ENCODE data around the gene PHF12.

PHF12 gene

DNA sequence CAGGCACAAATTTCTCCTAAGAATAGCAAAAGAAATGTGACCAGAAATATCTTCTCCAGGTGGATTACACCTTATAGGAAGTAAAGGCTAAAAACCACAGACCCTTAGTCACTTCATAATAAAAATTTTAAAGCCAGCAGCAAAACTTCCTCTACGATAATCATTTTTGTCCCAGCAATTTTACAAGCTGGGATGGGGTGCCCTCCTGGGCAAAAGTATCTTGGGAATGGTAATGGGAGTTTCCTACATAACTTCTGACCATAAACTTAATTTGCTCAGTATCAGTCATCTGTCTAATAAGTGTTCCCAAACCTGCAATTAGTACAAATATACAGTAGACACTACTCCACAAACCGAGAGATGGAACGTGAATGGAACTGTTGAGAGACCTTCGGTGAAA is 3.0 kb downstream of the PHF12 start:
- peak overlapping the region; percentile 89 for H3K4me3 ChIP-seq (ENCODE audit: low read length)
- peaks cover 11% of the 10 kb centered on the region; the same call in 1 of the 2 replicates for H3F3A ChIP-seq (ENCODE audit: control insufficient read depth, insufficient read depth)
- H3K79me2 ChIP-seq (ENCODE audit: control insufficient read depth, low read length): peaks cover 79% of the 10 kb centered on the region
- H4K20me1 ChIP-seq (ENCODE audit: control insufficient read depth, insufficient read depth, low read depth, low read length): peaks cover 23% of the 10 kb centered on the region
- H3K27ac ChIP-seq (ENCODE audit: low read depth, low read length): no peak overlapping the region
- H3K9me2 ChIP-seq (replicated peaks; ENCODE audit: control insufficient read depth, low read length): no peaks in the 10 kb centered on the region
- no peaks in the 10 kb centered on the region for H3K27me3 ChIP-seq (ENCODE audit: control insufficient read depth, low read length)
- no peaks in the 10 kb centered on the region for H3K9me3 ChIP-seq (ENCODE audit: control insufficient read depth, insufficient read depth, low read length)
- peaks cover 69% of the 10 kb centered on the region for H3K36me3 ChIP-seq (ENCODE audit: control insufficient read depth, low read length)
- peak overlapping the region; percentile 92 for H3K4me2 ChIP-seq (ENCODE audit: low read length)
- H3K4me1 ChIP-seq (ENCODE audit: control insufficient read depth, low read length): peaks cover 52% of the 10 kb centered on the region
- no peak for TF ChIP-seq EZH2phosphoT487 (IDR thresholded peaks at IDR 0.05; ENCODE audit: borderline replicate concordance, low read length)

DNA sequence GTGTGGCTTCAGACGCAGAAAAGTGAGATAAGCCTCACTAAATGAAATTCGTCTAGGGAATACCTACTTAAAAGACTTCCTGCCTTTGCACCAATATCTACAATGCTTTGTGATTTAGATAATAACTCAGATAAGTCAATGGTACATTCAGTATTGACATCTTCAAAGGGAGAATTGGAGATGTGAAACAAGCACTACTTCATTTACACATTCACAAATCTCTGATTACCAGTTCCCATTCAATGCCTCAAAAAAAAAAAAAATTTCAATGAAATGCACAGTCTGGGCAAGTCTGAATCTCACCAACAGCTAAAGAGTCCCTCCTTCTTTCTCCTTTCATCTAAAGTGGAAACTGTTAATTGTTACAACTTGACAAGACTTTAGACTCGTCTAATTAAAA is 3.7 kb downstream of the PHF12 start:
- H3K79me2 ChIP-seq (ENCODE audit: control insufficient read depth, low read length): peaks cover 86% of the 10 kb centered on the region
- H3K27me3 ChIP-seq (ENCODE audit: control insufficient read depth, low read length): no peaks in the 10 kb centered on the region
- TF ChIP-seq, protein P1, sequence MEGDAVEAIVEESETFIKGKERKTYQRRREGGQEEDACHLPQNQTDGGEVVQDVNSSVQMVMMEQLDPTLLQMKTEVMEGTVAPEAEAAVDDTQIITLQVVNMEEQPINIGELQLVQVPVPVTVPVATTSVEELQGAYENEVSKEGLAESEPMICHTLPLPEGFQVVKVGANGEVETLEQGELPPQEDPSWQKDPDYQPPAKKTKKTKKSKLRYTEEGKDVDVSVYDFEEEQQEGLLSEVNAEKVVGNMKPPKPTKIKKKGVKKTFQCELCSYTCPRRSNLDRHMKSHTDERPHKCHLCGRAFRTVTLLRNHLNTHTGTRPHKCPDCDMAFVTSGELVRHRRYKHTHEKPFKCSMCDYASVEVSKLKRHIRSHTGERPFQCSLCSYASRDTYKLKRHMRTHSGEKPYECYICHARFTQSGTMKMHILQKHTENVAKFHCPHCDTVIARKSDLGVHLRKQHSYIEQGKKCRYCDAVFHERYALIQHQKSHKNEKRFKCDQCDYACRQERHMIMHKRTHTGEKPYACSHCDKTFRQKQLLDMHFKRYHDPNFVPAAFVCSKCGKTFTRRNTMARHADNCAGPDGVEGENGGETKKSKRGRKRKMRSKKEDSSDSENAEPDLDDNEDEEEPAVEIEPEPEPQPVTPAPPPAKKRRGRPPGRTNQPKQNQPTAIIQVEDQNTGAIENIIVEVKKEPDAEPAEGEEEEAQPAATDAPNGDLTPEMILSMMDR (IDR thresholded peaks at IDR 0.05; ENCODE audit: low read depth, low read length, poor library complexity, severe bottlenecking): no peak
- TF ChIP-seq EZH2phosphoT487 (IDR thresholded peaks at IDR 0.05; ENCODE audit: borderline replicate concordance, low read length): no peak
- peaks cover 74% of the 10 kb centered on the region for H3K36me3 ChIP-seq (ENCODE audit: control insufficient read depth, low read length)
- no peaks in the 10 kb centered on the region for H3K9me3 ChIP-seq (ENCODE audit: control insufficient read depth, insufficient read depth, low read length)
- H3F3A ChIP-seq (ENCODE audit: control insufficient read depth, insufficient read depth): peaks cover 11% of the 10 kb centered on the region; the same call in 1 of the 2 replicates
- peak overlapping the region; percentile 92 for H3K4me2 ChIP-seq (ENCODE audit: low read length)
- H3K27ac ChIP-seq (ENCODE audit: low read depth, low read length): no peak overlapping the region
- H4K20me1 ChIP-seq (ENCODE audit: control insufficient read depth, insufficient read depth, low read depth, low read length): peaks cover 23% of the 10 kb centered on the region
- peaks cover 45% of the 10 kb centered on the region for H3K4me1 ChIP-seq (ENCODE audit: control insufficient read depth, low read length)
- H3K4me3 ChIP-seq (ENCODE audit: low read length): peak overlapping the region; percentile 89; the same call in 1 of the 2 replicates
- H3K9me2 ChIP-seq (replicated peaks; ENCODE audit: control insufficient read depth, low read length): no peaks in the 10 kb centered on the region

DNA sequence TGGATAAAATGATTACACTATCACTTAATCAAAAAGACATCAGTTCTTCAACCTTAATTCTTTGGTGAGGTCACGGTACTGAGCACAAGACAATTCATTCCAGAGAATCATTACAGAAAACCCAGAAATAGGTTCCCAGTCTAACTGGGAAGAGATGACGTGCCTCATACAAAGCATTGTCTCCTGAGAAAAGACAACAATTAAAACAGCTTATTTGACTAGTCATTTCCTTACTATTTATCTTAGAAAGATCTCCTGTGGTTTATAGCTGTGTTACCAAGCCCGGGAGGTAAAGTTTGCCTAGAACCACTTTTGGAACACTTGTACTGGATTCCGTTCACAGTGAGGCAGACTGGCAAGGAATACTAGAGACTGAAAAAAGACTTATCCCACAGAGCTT is 5.1 kb downstream of the PHF12 start:
- Histone ChIP-seq H3K4me2 (ENCODE audit: low read length) (peak overlapping the region; percentile 42), H3F3A (ENCODE audit: control insufficient read depth, insufficient read depth) (0 out of 2 replicates have a peak, but pooled peaks cover 8% of the 10 kb centered on the region), H3K27ac (ENCODE audit: low read depth, low read length) (no peak overlapping the region), H3K9me3 (ENCODE audit: control insufficient read depth, insufficient read depth, low read length) (no peaks in the 10 kb centered on the region), H3K4me1 (ENCODE audit: control insufficient read depth, low read length) (peaks cover 43% of the 10 kb centered on the region), H4K20me1 (ENCODE audit: control insufficient read depth, insufficient read depth, low read depth, low read length) (peaks cover 27% of the 10 kb centered on the region), H3K79me2 (ENCODE audit: control insufficient read depth, low read length) (peaks cover 100% of the 10 kb centered on the region), H3K27me3 (ENCODE audit: control insufficient read depth, low read length) (no peaks in the 10 kb centered on the region), H3K9me2 (replicated peaks; ENCODE audit: control insufficient read depth, low read length) (no peaks in the 10 kb centered on the region), H3K36me3 (ENCODE audit: control insufficient read depth, low read length) (peaks cover 85% of the 10 kb centered on the region), H3K4me3 (ENCODE audit: low read length) (no peak overlapping the region)
- TF ChIP-seq, protein P1 (IDR thresholded peaks at IDR 0.05; ENCODE audit: low read depth, low read length, poor library complexity, severe bottlenecking): no peak
- no peak for TF ChIP-seq EZH2phosphoT487 (IDR thresholded peaks at IDR 0.05; ENCODE audit: borderline replicate concordance, low read length)

DNA sequence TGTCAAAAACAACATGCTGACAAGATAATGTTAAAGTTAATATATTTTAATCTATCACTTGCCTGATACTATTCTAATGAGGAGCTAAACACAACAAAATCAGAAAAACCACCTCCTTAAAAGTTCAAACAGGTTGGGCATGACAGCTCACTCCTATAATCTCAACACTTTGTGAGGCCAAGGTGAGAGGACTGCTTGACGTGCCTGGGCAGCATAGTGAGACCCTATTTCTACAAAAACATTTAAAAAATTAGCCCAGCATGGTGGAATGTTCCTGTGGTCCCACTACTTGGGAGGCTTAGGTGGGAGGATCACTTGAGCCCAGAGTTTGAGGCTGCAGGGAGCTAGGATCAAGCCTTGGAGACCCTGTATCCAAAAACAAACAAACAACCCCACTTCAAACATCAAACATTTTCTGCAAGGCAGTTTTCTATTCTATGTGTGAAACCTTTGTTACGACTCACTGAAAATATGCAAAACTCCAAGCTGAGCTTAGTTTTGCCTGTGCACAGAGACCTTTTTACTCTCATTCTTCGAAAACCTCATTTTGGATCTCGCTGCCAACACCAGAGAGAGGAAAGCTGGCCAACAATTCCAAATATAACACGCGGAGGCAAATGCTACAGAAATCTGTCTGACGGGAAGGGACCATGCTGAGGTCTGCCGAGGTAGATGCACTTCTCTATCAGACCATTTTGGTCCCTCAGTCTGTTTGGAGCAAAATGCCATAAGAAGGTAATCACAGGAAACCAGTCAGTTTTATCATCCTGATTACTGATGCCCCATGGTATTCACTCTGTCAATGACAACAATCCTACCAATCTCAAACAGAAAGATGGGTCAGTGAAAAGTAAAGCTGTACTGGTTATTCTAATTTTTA is 6.2 kb downstream of the PHF12 start:
- no peak for TF ChIP-seq EZH2phosphoT487 (IDR thresholded peaks at IDR 0.05; ENCODE audit: borderline replicate concordance, low read length)
- TF ChIP-seq, protein P1 (IDR thresholded peaks at IDR 0.05; ENCODE audit: low read depth, low read length, poor library complexity, severe bottlenecking): no peak
- Histone ChIP-seq H3K27ac (ENCODE audit: low read depth, low read length) (no peak overlapping the region), H3K4me1 (ENCODE audit: control insufficient read depth, low read length) (peaks cover 43% of the 10 kb centered on the region), H3F3A (ENCODE audit: control insufficient read depth, insufficient read depth) (0 out of 2 replicates have a peak, but pooled peaks cover 3% of the 10 kb centered on the region), H3K4me3 (ENCODE audit: low read length) (peak overlapping the region; percentile 7; the same call in 1 of the 2 replicates), H3K9me2 (replicated peaks; ENCODE audit: control insufficient read depth, low read length) (no peaks in the 10 kb centered on the region), H3K9me3 (ENCODE audit: control insufficient read depth, insufficient read depth, low read length) (no peaks in the 10 kb centered on the region), H3K27me3 (ENCODE audit: control insufficient read depth, low read length) (no peaks in the 10 kb centered on the region), H3K36me3 (ENCODE audit: control insufficient read depth, low read length) (peaks cover 91% of the 10 kb centered on the region), H4K20me1 (ENCODE audit: control insufficient read depth, insufficient read depth, low read depth, low read length) (peaks cover 27% of the 10 kb centered on the region), H3K4me2 (ENCODE audit: low read length) (peak overlapping the region; percentile 42), H3K79me2 (ENCODE audit: control insufficient read depth, low read length) (peaks cover 100% of the 10 kb centered on the region)
